GM19452 (cell line): ENCODE results near the gene KLF18.
"Not testable (repeated sequence)": the region's sequence is repeated elsewhere in the genome, so short reads cannot be mapped to it uniquely, and the experiment has no call there.

Experiments used
- ATAC-seq: cut with Tn5 transposase; IDR thresholded peaks from one replicate; pipeline ENCODE4 v1.9.1; 2021; ENCODE audit not compliant: unreplicated experiment

KLF18 gene

GRCh38 chr1:44141531-44141930 is at the start of gene KLF18:
TSS of gene KLF18 (minus strand) at chr1:44141631. CDS start at chr1:44141631, 0 bp downstream.
- ATAC-seq: no peak

GRCh38 chr1:44174630-44175029 is 33.2 kb upstream of the KLF18 start:
- ATAC-seq: no peak

DNA sequence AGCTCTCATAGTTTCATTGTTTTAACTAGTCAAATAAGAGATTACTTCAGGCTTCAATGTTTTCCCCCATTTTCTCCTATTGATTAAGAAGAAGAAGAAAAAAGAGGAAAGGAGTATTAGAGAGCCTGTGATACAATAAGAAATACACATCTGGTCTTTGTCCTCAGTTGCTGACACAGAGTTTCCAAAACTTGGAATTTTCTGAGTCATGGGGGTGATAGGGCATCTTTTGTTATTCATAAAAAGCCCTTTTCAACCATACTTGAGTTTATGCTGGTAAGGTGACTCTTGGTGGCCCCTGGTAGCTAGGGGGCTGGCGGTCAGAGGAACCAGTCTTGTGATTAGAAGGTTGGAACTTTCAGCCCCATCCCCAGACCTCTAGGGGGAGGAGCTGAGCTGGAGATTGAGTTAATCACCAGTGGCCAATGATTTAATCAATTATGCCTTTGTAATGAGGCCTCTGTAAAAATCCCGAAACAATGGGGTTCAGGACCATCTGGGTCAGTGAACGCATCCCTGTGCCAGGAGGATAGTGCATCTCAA is 28.9 kb upstream of the KLF18 start:
- no peak for ATAC-seq

DNA sequence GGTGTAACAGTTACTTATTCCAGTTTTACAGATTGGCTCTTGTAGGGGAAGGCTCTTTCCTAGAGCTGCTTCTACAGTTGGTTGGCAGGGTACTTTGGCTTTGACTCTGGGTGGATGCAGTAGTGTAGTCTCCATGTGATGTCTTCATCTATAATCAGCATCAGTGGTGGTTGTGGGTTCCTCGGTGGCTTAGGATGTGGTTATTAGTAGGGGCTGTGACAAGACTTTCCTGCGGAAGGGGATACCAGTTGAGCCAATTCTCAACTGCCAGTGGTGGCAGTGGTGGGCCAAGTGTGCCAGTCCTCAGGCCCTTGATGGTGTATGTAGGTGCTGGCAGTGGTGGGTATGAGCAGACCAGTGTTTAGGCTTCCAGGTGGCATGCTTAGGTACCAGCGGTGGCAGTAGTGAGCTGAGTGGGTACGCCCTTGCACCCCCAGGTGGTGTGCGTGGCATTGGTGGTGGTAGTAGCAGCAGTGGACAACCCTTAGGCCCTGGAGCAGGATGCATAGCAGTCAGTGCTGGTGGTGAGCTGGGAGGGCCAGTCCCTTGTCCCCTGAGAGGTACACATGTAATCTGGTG is 27.2 kb upstream of the KLF18 start:
- ATAC-seq: no peak

GRCh38 chr1:44161546-44161945 is 20.1 kb upstream of the KLF18 start:
- ATAC-seq: no peak

GRCh38 chr1:44158871-44159270 is 17.4 kb upstream of the KLF18 start:
- no peak for ATAC-seq

DNA sequence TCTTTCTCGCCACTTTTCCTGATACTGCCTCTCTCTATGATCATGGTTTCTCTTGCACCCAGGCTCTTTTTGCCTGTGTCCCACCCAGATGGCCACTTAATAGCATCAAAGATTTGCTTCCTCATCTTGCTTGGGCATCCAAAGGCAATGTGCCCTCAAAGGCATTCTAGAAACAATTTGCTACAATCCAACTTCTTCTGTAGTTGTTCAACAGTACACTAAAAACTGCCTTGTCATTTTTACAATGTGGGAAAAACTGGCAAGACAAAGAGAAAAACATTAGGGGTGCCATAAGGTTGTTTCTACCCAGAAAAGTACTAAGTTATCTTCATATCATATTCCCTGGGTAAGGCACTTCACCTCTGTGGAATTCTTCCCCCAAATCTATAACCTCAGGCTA is 16.5 kb upstream of the KLF18 start:
- ATAC-seq: no peak

GRCh38 chr1:44154049-44154448 is 12.6 kb upstream of the KLF18 start:
- ATAC-seq: no peak

- no peak for ATAC-seq
Measured at GRCh38 chr1:44152692-44153091, 11.3 kb upstream of the KLF18 start.

DNA sequence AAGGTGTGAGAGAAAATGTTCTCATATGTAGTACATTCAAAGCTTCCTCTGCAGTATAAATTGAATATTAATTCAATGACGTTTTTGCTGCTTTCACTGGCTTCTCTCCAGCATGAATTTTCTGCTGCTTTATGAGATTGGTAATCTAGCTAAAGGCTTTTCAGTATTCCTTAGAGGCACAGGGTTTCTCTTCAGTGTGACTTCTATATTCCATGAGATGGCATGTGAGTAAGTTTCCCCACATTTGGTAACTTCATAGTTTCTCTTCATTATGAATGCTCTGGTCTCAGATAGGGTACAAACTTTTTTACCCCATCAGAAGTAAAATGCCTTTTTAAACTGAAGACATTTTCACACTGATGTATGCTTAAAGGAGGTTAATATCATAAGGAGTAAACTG is 10.4 kb upstream of the KLF18 start:
- no peak for ATAC-seq

GRCh38 chr1:44151332-44151731 is 9.9 kb upstream of the KLF18 start:
- no peak for ATAC-seq

DNA sequence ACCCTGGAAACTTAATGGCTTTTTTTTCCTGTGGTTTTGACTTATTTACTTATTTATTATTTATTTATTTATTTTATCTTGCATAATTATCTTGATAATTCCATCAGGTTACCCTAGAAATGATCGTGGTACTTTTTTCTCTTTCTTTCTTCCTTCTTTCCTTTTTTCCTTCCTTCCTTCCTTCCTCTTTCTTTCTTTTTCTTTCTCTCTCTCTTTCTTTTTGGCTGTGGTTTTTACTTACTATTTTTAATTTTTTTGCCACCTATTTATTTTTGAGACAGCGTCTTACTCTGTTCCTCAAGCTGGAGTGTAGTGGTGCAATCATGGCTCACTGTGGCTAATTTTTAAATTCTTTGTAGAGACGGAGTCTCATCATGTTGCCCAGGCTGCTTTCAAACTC is 6.2 kb upstream of the KLF18 start:
- no peak for ATAC-seq

DNA sequence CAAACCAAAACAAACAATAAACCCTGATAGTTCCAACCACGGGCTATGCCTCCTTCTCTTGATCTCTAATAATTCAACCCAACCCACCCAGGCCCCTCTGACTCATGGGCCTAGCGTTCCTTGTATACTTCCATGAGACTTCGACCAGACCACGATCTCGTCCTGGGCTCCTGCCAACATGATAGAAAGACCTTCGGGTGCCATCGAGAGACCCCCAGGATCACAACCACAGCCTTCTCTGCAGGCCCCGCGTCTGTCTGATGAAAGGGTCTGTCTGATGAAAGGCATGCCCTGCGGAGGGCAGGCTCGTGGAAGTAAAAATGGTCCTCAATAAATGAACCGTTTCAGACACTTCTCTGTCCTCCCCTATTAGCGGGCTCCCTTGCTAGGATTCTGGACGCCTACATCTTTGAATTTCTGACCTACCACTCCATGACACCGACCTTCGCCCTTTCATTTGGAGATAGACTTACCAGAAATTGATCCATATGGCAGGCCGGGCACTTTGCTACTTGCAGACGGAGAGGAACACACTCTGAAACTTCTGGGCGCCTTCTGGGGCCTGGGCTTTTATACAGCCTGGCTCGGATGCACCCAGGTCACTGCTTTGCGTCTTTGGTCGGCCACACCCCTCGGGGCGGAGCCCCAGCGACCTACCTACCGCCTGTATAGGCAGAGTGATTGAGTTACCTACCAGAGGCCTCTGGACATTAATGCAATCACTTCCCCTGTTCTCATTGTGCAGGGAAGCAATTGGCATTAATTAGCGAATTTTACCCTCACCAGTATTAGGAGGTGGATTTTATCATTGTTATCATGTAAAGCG is 5.3 kb upstream of the KLF18 start:
- ATAC-seq: no peak

DNA sequence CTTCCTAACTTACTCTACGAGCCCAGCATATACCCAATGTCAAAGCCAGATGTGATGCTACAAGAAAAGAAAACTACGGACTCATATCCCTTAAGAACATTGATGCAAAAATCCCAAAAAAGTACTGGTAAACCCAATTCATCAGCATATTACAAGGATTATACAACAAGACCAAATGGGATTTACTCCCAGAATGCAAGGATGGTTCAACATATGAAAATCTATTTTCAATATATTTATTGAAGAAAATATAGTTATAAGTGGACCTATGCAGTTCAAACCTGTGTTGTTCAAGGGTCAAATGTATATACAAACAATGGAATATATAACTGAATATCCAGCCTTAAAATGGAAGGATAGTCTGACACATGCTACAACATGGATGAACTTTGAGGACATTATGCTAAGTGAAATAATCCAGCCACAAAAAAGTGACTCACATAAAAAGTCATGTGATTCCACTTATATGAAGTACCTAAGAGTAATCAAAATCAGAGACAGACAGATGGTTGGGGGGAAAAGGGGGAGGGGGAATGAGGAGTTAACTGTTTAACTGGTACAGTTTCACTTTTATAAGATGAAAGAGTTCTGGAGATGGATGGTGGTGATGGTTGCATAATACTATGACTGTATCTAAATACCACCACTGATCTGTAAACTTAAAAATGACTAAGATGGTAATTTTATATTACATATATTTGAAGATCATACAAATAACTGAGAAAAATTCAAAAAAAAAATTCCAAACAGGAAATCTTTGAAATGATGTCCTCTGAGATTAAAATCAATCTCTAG is 3.7 kb upstream of the KLF18 start:
- no peak for ATAC-seq

DNA sequence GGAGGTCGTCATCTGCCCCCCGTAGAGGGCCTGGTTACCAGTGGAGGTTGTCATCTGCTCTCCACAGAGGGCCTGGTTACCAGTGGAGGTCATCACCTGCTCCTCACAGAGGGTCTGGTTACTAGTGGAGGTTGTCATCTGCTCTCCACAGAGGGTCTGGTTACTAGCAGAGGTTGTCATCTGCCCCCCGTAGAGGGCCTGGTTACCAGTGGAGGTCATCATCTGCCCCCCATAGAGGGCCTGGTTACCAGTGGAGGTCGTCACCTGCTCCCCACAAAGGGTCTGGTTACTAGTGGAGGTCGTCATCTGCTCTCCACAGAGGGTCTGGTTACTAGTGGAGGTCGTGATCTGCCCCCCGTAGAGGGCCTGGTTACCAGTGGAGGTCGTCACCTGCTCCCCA is 1.9 kb downstream of the KLF18 start:
- ATAC-seq: not testable (repeated sequence)

- ATAC-seq: no peak
Measured at GRCh38 chr1:44138239-44138638, 3.2 kb downstream of the KLF18 start.

GRCh38 chr1:44135886-44136285 is 5.5 kb downstream of the KLF18 start:
- ATAC-seq: no peak

- no peak for ATAC-seq
Measured at GRCh38 chr1:44134071-44134920, 7.1 kb downstream of the KLF18 start.

GRCh38 chr1:44131411-44131810 is 10.0 kb downstream of the KLF18 start:
- no peak for ATAC-seq

GRCh38 chr1:44129616-44130500 is 11.6 kb downstream of the KLF18 start:
- ATAC-seq: no peak
